ENCODE measurements around the gene SFN. TPM values are rescaled to one million over a fixed set of nuclear protein-coding genes. Genes with fewer than 3 reads are reported as not detected.
"Not testable (repeated sequence)": the region's sequence is repeated elsewhere in the genome, so short reads cannot be mapped to it uniquely, and the experiment has no call there.

SFN gene
- total RNA-seq, 2 donors from 2014 or later = 0.86 to 2.2 TPM

- Mint-ChIP-seq H3K27ac (peak overlapping the region; percentile 43), H3K36me3 (ENCODE audit: insufficient read depth in 2 of 2) (peaks cover 24 to 26% of the 10 kb centered on the region in 2 donors), H3K9me3 (no peaks in the 10 kb centered on the region), H3K27me3 (ENCODE audit: low read depth) (no peaks in the 10 kb centered on the region), H3K4me3 (peak overlapping the region; percentile 3 to 32), H3K4me1 (ENCODE audit: low read depth) (peaks cover 73% of the 10 kb centered on the region)
- no peak for DNase-seq
- no peak for ATAC-seq (replicated peaks in 1 of 2)
Measured at GRCh38 chr1:26831059-26831458, 31.9 kb upstream of the SFN start.

GRCh38 chr1:26831546-26832248 lies 31.3 kb upstream of the SFN start:
- ATAC-seq (replicated peaks in 1 of 2) = no peak
- Mint-ChIP-seq H3K4me1 (ENCODE audit: low read depth) (peaks cover 72% of the 10 kb centered on the region), H3K9me3 (no peaks in the 10 kb centered on the region), H3K27me3 (ENCODE audit: low read depth) (no peaks in the 10 kb centered on the region), H3K27ac (peak overlapping the region; percentile 78), H3K36me3 (ENCODE audit: insufficient read depth in 2 of 2) (peaks cover 24 to 30% of the 10 kb centered on the region in 2 donors), H3K4me3 (peak overlapping the region; percentile 3 to 75)
- no peak for DNase-seq

GRCh38 chr1:26832249-26832960 lies 30.5 kb upstream of the SFN start:
- Mint-ChIP-seq H3K4me3 (peak overlapping the region; percentile 75 to 81), H3K27me3 (ENCODE audit: low read depth) (no peaks in the 10 kb centered on the region), H3K9me3 (no peaks in the 10 kb centered on the region), H3K27ac (peak overlapping the region; percentile 100), H3K36me3 (ENCODE audit: insufficient read depth in 2 of 2) (peaks cover 23 to 31% of the 10 kb centered on the region in 2 donors), H3K4me1 (ENCODE audit: low read depth) (peaks cover 70% of the 10 kb centered on the region)
- no peak for DNase-seq
- no peak for ATAC-seq (replicated peaks in 1 of 2)

- H3K27ac Mint-ChIP-seq = peak overlapping the region; percentile 100
- no peaks in the 10 kb centered on the region for H3K9me3 Mint-ChIP-seq
- H3K4me1 Mint-ChIP-seq (ENCODE audit: low read depth) = peaks cover 69% of the 10 kb centered on the region
- ATAC-seq (replicated peaks in 1 of 2) (peak; percentile 97 to 98), DNase-seq (peak; percentile 87 to 88)
- H3K27me3 Mint-ChIP-seq (ENCODE audit: low read depth) = no peaks in the 10 kb centered on the region
- peak overlapping the region; percentile 75 to 81 for H3K4me3 Mint-ChIP-seq
- H3K36me3 Mint-ChIP-seq (ENCODE audit: insufficient read depth in 2 of 2) = peaks cover 17 to 34% of the 10 kb centered on the region in 2 donors
Measured at GRCh38 chr1:26833432-26834405, 29.2 kb upstream of the SFN start.

- peak overlapping the region; percentile 94 for H3K27ac Mint-ChIP-seq
- H3K36me3 Mint-ChIP-seq (ENCODE audit: insufficient read depth in 2 of 2) = peaks cover 17 to 41% of the 10 kb centered on the region in 2 donors
- not testable (repeated sequence) for H3K4me3 Mint-ChIP-seq
Measured at GRCh38 chr1:26837665-26838064, 25.3 kb upstream of the SFN start.

GRCh38 chr1:26838474-26839338 lies 24.2 kb upstream of the SFN start:
- H3K4me3 Mint-ChIP-seq = peak overlapping the region in 1 of 2 donors; percentile 71
- H3K9me3 Mint-ChIP-seq = no peaks in the 10 kb centered on the region
- H3K27ac Mint-ChIP-seq = peak overlapping the region; percentile 94
- H3K27me3 Mint-ChIP-seq (ENCODE audit: low read depth) = no peaks in the 10 kb centered on the region
- peaks cover 36% of the 10 kb centered on the region for H3K4me1 Mint-ChIP-seq (ENCODE audit: low read depth)
- ATAC-seq (replicated peaks in 1 of 2) (peak; percentile 92 to 98), DNase-seq (peak; percentile 55 to 74)
- H3K36me3 Mint-ChIP-seq (ENCODE audit: insufficient read depth in 2 of 2) = peaks cover 15 to 40% of the 10 kb centered on the region in 2 donors

More at GRCh38 chr1:26837665-26838064, 25.3 kb upstream of the SFN start:
- H3K27me3 Mint-ChIP-seq (ENCODE audit: low read depth); H3K9me3 Mint-ChIP-seq; ATAC-seq (replicated peaks in 1 of 2); DNase-seq: not testable (repeated sequence)
- H3K4me1 Mint-ChIP-seq (ENCODE audit: low read depth) = peaks cover 46% of the 10 kb centered on the region

GRCh38 chr1:26839339-26839722 lies 23.6 kb upstream of the SFN start:
- Mint-ChIP-seq H3K27me3 (ENCODE audit: low read depth) (no peaks in the 10 kb centered on the region), H3K36me3 (ENCODE audit: insufficient read depth in 2 of 2) (peaks cover 13 to 45% of the 10 kb centered on the region in 2 donors)

GRCh38 chr1:26839779-26840178 lies 23.2 kb upstream of the SFN start:
- DNase-seq (no peak), ATAC-seq (replicated peaks in 1 of 2) (no peak)
- peak overlapping the region; percentile 94 for H3K27ac Mint-ChIP-seq
- no peak overlapping the region for H3K4me3 Mint-ChIP-seq
- H3K27me3 Mint-ChIP-seq (ENCODE audit: low read depth) = no peaks in the 10 kb centered on the region
- H3K4me1 Mint-ChIP-seq (ENCODE audit: low read depth) = peaks cover 29% of the 10 kb centered on the region
- no peaks in the 10 kb centered on the region for H3K9me3 Mint-ChIP-seq
- H3K36me3 Mint-ChIP-seq (ENCODE audit: insufficient read depth in 2 of 2) = peaks cover 8 to 42% of the 10 kb centered on the region in 2 donors

More at GRCh38 chr1:26839339-26839722, 23.6 kb upstream of the SFN start:
- H3K9me3 Mint-ChIP-seq = no peaks in the 10 kb centered on the region
- H3K27ac Mint-ChIP-seq = peak overlapping the region; percentile 94
- peak overlapping the region in 1 of 2 donors; percentile 71 for H3K4me3 Mint-ChIP-seq
- no peak for DNase-seq
- peaks cover 30% of the 10 kb centered on the region for H3K4me1 Mint-ChIP-seq (ENCODE audit: low read depth)
- peak in 1 of 2 donors; percentile 16 for ATAC-seq (replicated peaks in 1 of 2)

- no peak for ATAC-seq (replicated peaks in 1 of 2)
- no peak for DNase-seq
Measured at GRCh38 chr1:26844424-26845196, 18.3 kb upstream of the SFN start.

GRCh38 chr1:26847826-26848225 lies 15.1 kb upstream of the SFN start:
- DNase-seq; H3K4me1 Mint-ChIP-seq (ENCODE audit: low read depth); H3K27ac Mint-ChIP-seq; ATAC-seq (replicated peaks in 1 of 2); H3K4me3 Mint-ChIP-seq; H3K9me3 Mint-ChIP-seq; H3K27me3 Mint-ChIP-seq (ENCODE audit: low read depth): not testable (repeated sequence)
- H3K36me3 Mint-ChIP-seq (ENCODE audit: insufficient read depth in 2 of 2) = peaks cover 15 to 37% of the 10 kb centered on the region in 2 donors

More at GRCh38 chr1:26844424-26845196, 18.3 kb upstream of the SFN start:
- no peak overlapping the region for H3K4me3 Mint-ChIP-seq
- H3K27ac Mint-ChIP-seq = peak overlapping the region; percentile 46
- peaks cover 8% of the 10 kb centered on the region for H3K4me1 Mint-ChIP-seq (ENCODE audit: low read depth)
- H3K36me3 Mint-ChIP-seq (ENCODE audit: insufficient read depth in 2 of 2) = peaks cover 10 to 31% of the 10 kb centered on the region in 2 donors
- H3K9me3 Mint-ChIP-seq = no peaks in the 10 kb centered on the region
- no peaks in the 10 kb centered on the region for H3K27me3 Mint-ChIP-seq (ENCODE audit: low read depth)

GRCh38 chr1:26848499-26848898 lies 14.4 kb upstream of the SFN start:
- no peaks in the 10 kb centered on the region for H3K27me3 Mint-ChIP-seq (ENCODE audit: low read depth)
- no peak overlapping the region for H3K27ac Mint-ChIP-seq
- H3K36me3 Mint-ChIP-seq (ENCODE audit: insufficient read depth in 2 of 2) = peaks cover 17 to 35% of the 10 kb centered on the region in 2 donors
- H3K4me1 Mint-ChIP-seq (ENCODE audit: low read depth) = no peaks in the 10 kb centered on the region
- H3K9me3 Mint-ChIP-seq = no peaks in the 10 kb centered on the region
- H3K4me3 Mint-ChIP-seq = no peak overlapping the region
- DNase-seq = no peak
- ATAC-seq (replicated peaks in 1 of 2) = no peak
